OCI-LY3 (cell line): Measurements from ENCODE around the gene KCTD16.

Experiments used
- EZH2phosphoT487 ChIP-seq: fragments of 200-600 bp; shearing (Covaris generic); IDR thresholded peaks from 2 replicates; pipeline ENCODE4 v1.6.1; 2018; ENCODE audit warnings: antibody characterized with exemption, mixed run types, low read depth
- TF ChIP-seq, protein P1 (sequence below): fragments of 200-600, 300-600 bp; sonication (generic); IDR thresholded peaks from 2 replicates; pipeline ENCODE4 v1.5.1; 2014; ENCODE audit warnings: antibody characterized with exemption, low read length, low read depth

- TF ChIP-seq, protein P1, sequence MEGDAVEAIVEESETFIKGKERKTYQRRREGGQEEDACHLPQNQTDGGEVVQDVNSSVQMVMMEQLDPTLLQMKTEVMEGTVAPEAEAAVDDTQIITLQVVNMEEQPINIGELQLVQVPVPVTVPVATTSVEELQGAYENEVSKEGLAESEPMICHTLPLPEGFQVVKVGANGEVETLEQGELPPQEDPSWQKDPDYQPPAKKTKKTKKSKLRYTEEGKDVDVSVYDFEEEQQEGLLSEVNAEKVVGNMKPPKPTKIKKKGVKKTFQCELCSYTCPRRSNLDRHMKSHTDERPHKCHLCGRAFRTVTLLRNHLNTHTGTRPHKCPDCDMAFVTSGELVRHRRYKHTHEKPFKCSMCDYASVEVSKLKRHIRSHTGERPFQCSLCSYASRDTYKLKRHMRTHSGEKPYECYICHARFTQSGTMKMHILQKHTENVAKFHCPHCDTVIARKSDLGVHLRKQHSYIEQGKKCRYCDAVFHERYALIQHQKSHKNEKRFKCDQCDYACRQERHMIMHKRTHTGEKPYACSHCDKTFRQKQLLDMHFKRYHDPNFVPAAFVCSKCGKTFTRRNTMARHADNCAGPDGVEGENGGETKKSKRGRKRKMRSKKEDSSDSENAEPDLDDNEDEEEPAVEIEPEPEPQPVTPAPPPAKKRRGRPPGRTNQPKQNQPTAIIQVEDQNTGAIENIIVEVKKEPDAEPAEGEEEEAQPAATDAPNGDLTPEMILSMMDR = peak; percentile 21; the same call in 1 of the 2 replicates
- TF ChIP-seq EZH2phosphoT487 = no peak
These were observed 297.1 kb downstream of the KCTD16 start for GRCh38 chr5:144467792-144468191.
